Nephron (organoid): ENCODE measurements around the gene TEF.

Experiments
- H3K27ac Mint-ChIP-seq, 3 experiments: 2 replicates each; pipeline ENCODE4 v1.8.0; 2020; ENCODE audit warnings: mixed read lengths in 3 of 3, mild to moderate bottlenecking in 2 of 3, moderate library complexity in 1 of 3
- H3K27me3 Mint-ChIP-seq: 2 replicates; pipeline ENCODE4 v1.8.0; 2021; ENCODE audit warnings: low read depth, mild to moderate bottlenecking, moderate library complexity, mixed read lengths
- H3K36me3 Mint-ChIP-seq: 2 replicates; pipeline ENCODE4 v1.8.0; 2020; ENCODE audit warnings: low read depth, mixed read lengths
- H3K4me1 Mint-ChIP-seq: 2 replicates; pipeline ENCODE4 v1.8.0; 2020; ENCODE audit warnings: mixed read lengths
- H3K4me3 Mint-ChIP-seq, 3 experiments: 2 replicates each; pipeline ENCODE4 v1.8.0; 2020; ENCODE audit warnings: mild to moderate bottlenecking in 3 of 3, mixed read lengths in 3 of 3, moderate library complexity in 2 of 3
- H3K9me3 Mint-ChIP-seq: 2 replicates; pipeline ENCODE4 v1.8.0; 2020; ENCODE audit warnings: mixed read lengths
- CTCF ChIP-seq, 3 experiments: fragments of 200-600 bp; sonication (generic); IDR thresholded peaks; one replicate each; pipeline ENCODE4 v1.5.0; 2021; ENCODE audit warnings: antibody characterized with exemption in 3 of 3; ENCODE audit not compliant: unreplicated experiment in 3 of 3

The TEF gene

GRCh38 chr22:41343717-41344116 lies 38.0 kb upstream of the TEF start:
- Mint-ChIP-seq H3K27me3 (no peaks in the 10 kb centered on the region), H3K36me3 (peaks cover 36% of the 10 kb centered on the region), H3K4me1 (no peaks in the 10 kb centered on the region), H3K9me3 (no peaks in the 10 kb centered on the region), H3K4me3 (no peak overlapping the region), H3K27ac (peak overlapping the region in 1 of 3 experiments; percentile 69)
- no peak for TF ChIP-seq CTCF (IDR thresholded peaks at IDR 0.05; ENCODE audit: unreplicated experiment in 3 of 3)

- Mint-ChIP-seq H3K27me3 (no peaks in the 10 kb centered on the region), H3K4me1 (no peaks in the 10 kb centered on the region), H3K27ac (peak overlapping the region in 1 of 3 experiments; percentile 69), H3K4me3 (no peak overlapping the region), H3K9me3 (no peaks in the 10 kb centered on the region), H3K36me3 (peaks cover 38% of the 10 kb centered on the region)
- TF ChIP-seq CTCF (IDR thresholded peaks at IDR 0.05; ENCODE audit: unreplicated experiment in 3 of 3), result no peak
Measured at GRCh38 chr22:41344189-41344788, 37.5 kb upstream of the TEF start.

GRCh38 chr22:41345807-41346335 lies 35.9 kb upstream of the TEF start:
- Mint-ChIP-seq H3K36me3 (peaks cover 52% of the 10 kb centered on the region), H3K27ac (no peak overlapping the region), H3K27me3 (no peaks in the 10 kb centered on the region), H3K4me3 (no peak overlapping the region), H3K9me3 (no peaks in the 10 kb centered on the region), H3K4me1 (no peaks in the 10 kb centered on the region)
- no peak for TF ChIP-seq CTCF (IDR thresholded peaks at IDR 0.05; ENCODE audit: unreplicated experiment in 3 of 3)

- no peaks in the 10 kb centered on the region for H3K4me1 Mint-ChIP-seq
Measured at GRCh38 chr22:41347066-41347859, 34.5 kb upstream of the TEF start.

GRCh38 chr22:41348964-41349484 lies 32.7 kb upstream of the TEF start:
- no peak for TF ChIP-seq CTCF (IDR thresholded peaks at IDR 0.05; ENCODE audit: unreplicated experiment in 3 of 3)
- Mint-ChIP-seq H3K4me3 (no peak overlapping the region), H3K9me3 (no peaks in the 10 kb centered on the region), H3K36me3 (peaks cover 67% of the 10 kb centered on the region), H3K27me3 (no peaks in the 10 kb centered on the region), H3K27ac (no peak overlapping the region), H3K4me1 (no peaks in the 10 kb centered on the region)

More at GRCh38 chr22:41347066-41347859, 34.5 kb upstream of the TEF start:
- Mint-ChIP-seq H3K36me3 (peaks cover 60% of the 10 kb centered on the region), H3K27ac (no peak overlapping the region), H3K4me3 (no peak overlapping the region), H3K9me3 (no peaks in the 10 kb centered on the region), H3K27me3 (no peaks in the 10 kb centered on the region)
- TF ChIP-seq CTCF (IDR thresholded peaks at IDR 0.05; ENCODE audit: unreplicated experiment in 3 of 3), result no peak
